Limb (tissue), 2 donors: Measurements from ENCODE around the gene CEP89.
"Not testable (repeated sequence)": the region's sequence is repeated elsewhere in the genome, so short reads cannot be mapped to it uniquely, and the experiment has no call there.

Source experiments
- DNase-seq, 2 donors: peaks; one replicate each; pipeline ENCODE4 v3.0.0-alpha.2; 2016; ENCODE audit errors: extremely low spot score in 2 of 2

CEP89 gene

GRCh38 chr19:32966750-32967149 lies 5.0 kb downstream of the CEP89 start:
- no peak for DNase-seq

GRCh38 chr19:32945260-32945659 lies 26.5 kb downstream of the CEP89 start:
- DNase-seq: no peak

GRCh38 chr19:32941273-32941672 lies 30.5 kb downstream of the CEP89 start:
- not testable (repeated sequence) for DNase-seq

- DNase-seq: no peak
These were observed 35.7 kb downstream of the CEP89 start for GRCh38 chr19:32936065-32936464.

GRCh38 chr19:32935629-32936028 lies 36.1 kb downstream of the CEP89 start:
- no peak for DNase-seq

GRCh38 chr19:32933571-32933970 lies 38.2 kb downstream of the CEP89 start:
- no peak for DNase-seq

GRCh38 chr19:32930567-32930966 lies 41.2 kb downstream of the CEP89 start:
- DNase-seq: no peak

- DNase-seq: no peak
These were observed 43.0 kb downstream of the CEP89 start for GRCh38 chr19:32928806-32929205.

- DNase-seq: no peak
These were observed 47.6 kb downstream of the CEP89 start for GRCh38 chr19:32924200-32924599.

- DNase-seq: no peak
These were observed 50.1 kb downstream of the CEP89 start for GRCh38 chr19:32921624-32922023.

GRCh38 chr19:32919365-32919764 lies 52.4 kb downstream of the CEP89 start:
- no peak for DNase-seq

GRCh38 chr19:32917616-32917996 lies 54.2 kb downstream of the CEP89 start:
- no peak for DNase-seq

- DNase-seq: no peak
These were observed 54.7 kb downstream of the CEP89 start for GRCh38 chr19:32916969-32917615.

GRCh38 chr19:32914879-32915660 lies 56.7 kb downstream of the CEP89 start:
- DNase-seq: no peak

GRCh38 chr19:32911467-32911866 lies 60.3 kb downstream of the CEP89 start:
- DNase-seq: no peak

- no peak for DNase-seq
These were observed 60.9 kb downstream of the CEP89 start for GRCh38 chr19:32910874-32911273.

GRCh38 chr19:32910094-32910493 lies 61.7 kb downstream of the CEP89 start:
- DNase-seq: no peak

- DNase-seq: no peak
These were observed 62.5 kb downstream of the CEP89 start for GRCh38 chr19:32909257-32909656.

GRCh38 chr19:32908641-32909190 lies 63.0 kb downstream of the CEP89 start:
- DNase-seq: no peak

GRCh38 chr19:32902448-32902847 lies 69.3 kb downstream of the CEP89 start:
- DNase-seq: no peak

- DNase-seq: no peak
These were observed 70.1 kb downstream of the CEP89 start for GRCh38 chr19:32901504-32902161.

- no peak for DNase-seq
These were observed 75.1 kb downstream of the CEP89 start for GRCh38 chr19:32896516-32897214.
